Nephron (organoid): ENCODE results near the gene ABHD17A.

Source experiments
- H3K27ac Mint-ChIP-seq, 3 experiments: 2 replicates each; pipeline ENCODE4 v1.8.0; 2020; ENCODE audit warnings: mixed read lengths in 3 of 3, mild to moderate bottlenecking in 2 of 3, moderate library complexity in 1 of 3
- H3K27me3 Mint-ChIP-seq: 2 replicates; pipeline ENCODE4 v1.8.0; 2021; ENCODE audit warnings: low read depth, mild to moderate bottlenecking, moderate library complexity, mixed read lengths
- H3K36me3 Mint-ChIP-seq: 2 replicates; pipeline ENCODE4 v1.8.0; 2020; ENCODE audit warnings: low read depth, mixed read lengths
- H3K4me1 Mint-ChIP-seq: 2 replicates; pipeline ENCODE4 v1.8.0; 2020; ENCODE audit warnings: mixed read lengths
- H3K4me3 Mint-ChIP-seq, 3 experiments: 2 replicates each; pipeline ENCODE4 v1.8.0; 2020; ENCODE audit warnings: mild to moderate bottlenecking in 3 of 3, mixed read lengths in 3 of 3, moderate library complexity in 2 of 3
- H3K9me3 Mint-ChIP-seq: 2 replicates; pipeline ENCODE4 v1.8.0; 2020; ENCODE audit warnings: mixed read lengths
- TF ChIP-seq, protein P1 (sequence below), 3 experiments: fragments of 200-600 bp; sonication (generic); IDR thresholded peaks; one replicate each; pipeline ENCODE4 v1.5.0; 2021; ENCODE audit warnings: antibody characterized with exemption in 3 of 3; ENCODE audit not compliant: unreplicated experiment in 3 of 3

Gene ABHD17A

DNA sequence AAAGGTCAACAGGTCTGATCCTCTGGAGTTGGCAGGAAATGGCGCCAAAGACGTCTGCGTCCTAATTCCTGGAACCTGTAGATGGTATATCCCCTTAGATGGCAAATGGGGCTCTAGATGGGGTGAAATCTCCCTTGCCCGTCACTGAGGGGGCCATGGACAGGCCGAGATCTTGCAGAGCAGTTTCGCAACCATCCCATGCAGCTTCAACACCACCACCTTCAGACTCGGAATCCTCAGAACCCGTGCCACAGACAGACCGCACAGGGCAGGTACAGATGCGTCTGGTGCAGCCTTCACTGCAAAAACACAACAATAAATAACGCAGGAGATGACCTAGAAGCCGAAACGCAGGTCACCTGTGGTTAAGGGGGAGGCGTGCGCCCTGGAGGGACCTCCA, 54.7 kb downstream of the ABHD17A start:
- H3K36me3 Mint-ChIP-seq, result peaks cover 4% of the 10 kb centered on the region
- no peaks in the 10 kb centered on the region for H3K9me3 Mint-ChIP-seq
- no peak overlapping the region for H3K4me3 Mint-ChIP-seq
- peak overlapping the region in 1 of 3 experiments; percentile 48 for H3K27ac Mint-ChIP-seq
- H3K4me1 Mint-ChIP-seq, result peaks cover 4% of the 10 kb centered on the region
- no peaks in the 10 kb centered on the region for H3K27me3 Mint-ChIP-seq
- TF ChIP-seq, protein P1, sequence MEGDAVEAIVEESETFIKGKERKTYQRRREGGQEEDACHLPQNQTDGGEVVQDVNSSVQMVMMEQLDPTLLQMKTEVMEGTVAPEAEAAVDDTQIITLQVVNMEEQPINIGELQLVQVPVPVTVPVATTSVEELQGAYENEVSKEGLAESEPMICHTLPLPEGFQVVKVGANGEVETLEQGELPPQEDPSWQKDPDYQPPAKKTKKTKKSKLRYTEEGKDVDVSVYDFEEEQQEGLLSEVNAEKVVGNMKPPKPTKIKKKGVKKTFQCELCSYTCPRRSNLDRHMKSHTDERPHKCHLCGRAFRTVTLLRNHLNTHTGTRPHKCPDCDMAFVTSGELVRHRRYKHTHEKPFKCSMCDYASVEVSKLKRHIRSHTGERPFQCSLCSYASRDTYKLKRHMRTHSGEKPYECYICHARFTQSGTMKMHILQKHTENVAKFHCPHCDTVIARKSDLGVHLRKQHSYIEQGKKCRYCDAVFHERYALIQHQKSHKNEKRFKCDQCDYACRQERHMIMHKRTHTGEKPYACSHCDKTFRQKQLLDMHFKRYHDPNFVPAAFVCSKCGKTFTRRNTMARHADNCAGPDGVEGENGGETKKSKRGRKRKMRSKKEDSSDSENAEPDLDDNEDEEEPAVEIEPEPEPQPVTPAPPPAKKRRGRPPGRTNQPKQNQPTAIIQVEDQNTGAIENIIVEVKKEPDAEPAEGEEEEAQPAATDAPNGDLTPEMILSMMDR (IDR thresholded peaks at IDR 0.05; ENCODE audit: unreplicated experiment in 3 of 3), result no peak

DNA sequence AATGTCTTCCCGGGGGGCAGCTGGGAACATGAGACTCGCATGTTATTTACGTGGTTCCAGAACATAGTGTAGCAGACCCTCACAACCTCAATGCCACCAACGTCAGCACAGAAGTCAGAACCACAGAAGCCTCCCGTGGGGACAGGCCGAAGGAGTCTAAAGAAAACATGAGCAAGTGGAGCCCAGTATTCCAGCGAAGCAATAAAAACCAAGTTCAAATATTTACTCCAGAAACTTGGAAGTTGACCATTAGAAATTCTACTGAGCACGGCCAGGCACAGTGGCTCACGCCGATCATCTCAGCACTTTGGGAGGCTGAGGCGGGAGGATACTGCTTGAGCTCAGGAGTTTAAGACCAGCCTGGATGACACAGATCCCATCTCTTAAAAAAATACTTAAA, 55.3 kb downstream of the ABHD17A start:
- H3K27me3 Mint-ChIP-seq, result no peaks in the 10 kb centered on the region
- H3K4me1 Mint-ChIP-seq, result peaks cover 4% of the 10 kb centered on the region
- H3K4me3 Mint-ChIP-seq, result no peak overlapping the region
- H3K36me3 Mint-ChIP-seq, result peaks cover 4% of the 10 kb centered on the region
- H3K9me3 Mint-ChIP-seq, result no peaks in the 10 kb centered on the region
- peak overlapping the region in 2 of 3 experiments; percentile 23 to 67 for H3K27ac Mint-ChIP-seq
- TF ChIP-seq, protein P1 (IDR thresholded peaks at IDR 0.05; ENCODE audit: unreplicated experiment in 3 of 3), result no peak

DNA sequence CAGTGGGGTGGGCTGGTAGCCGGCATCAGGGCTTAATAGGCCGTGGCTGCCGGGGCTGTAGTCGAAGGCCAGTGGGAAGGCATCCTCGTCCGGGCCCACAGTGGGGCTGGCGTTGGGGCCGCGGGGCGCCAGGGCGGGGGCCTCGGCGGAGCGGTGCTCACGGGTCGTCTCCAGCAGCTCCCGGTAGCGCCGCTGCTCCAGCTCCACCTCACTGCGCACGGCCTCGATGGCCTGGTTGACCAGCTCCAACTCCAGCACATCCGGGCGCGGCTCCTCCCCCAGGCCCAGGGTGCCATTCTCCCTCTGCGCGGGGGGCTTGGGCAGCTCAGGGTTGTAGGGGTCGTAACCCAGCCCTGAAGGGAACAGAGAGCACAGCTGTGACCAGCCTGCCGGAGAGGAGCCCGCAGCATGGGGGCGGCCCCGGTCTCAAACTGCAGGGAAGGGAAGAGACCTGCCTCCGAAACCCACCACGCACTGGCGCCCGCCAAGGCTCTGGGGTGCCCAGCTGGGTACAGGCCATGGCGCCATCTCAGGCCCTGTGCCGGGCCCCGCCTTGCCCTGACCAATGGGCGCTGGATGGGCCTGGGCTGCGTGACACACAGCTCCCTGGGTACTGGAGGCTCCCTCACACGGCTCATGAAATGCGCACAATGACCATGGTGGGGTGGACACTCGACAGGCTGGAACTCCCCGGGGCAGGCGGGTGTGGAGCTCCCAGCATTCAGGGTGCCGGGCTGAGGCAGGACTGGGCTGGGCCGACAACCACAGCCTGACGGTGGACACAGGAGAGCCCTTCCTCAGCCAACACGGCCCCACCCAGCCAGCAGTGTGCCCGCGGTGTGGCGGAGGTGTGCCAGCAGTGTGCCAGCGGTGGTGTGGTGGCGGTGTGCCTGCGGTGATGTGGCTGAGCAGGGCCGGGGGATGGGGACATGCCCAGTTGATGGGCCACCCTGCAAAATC, 56.7 kb downstream of the ABHD17A start:
- Mint-ChIP-seq H3K9me3 (no peaks in the 10 kb centered on the region), H3K27me3 (no peaks in the 10 kb centered on the region), H3K36me3 (peaks cover 7% of the 10 kb centered on the region), H3K4me1 (peaks cover 4% of the 10 kb centered on the region), H3K4me3 (no peak overlapping the region), H3K27ac (no peak overlapping the region)
- TF ChIP-seq, protein P1 (IDR thresholded peaks at IDR 0.05; ENCODE audit: unreplicated experiment in 3 of 3), result no peak

DNA sequence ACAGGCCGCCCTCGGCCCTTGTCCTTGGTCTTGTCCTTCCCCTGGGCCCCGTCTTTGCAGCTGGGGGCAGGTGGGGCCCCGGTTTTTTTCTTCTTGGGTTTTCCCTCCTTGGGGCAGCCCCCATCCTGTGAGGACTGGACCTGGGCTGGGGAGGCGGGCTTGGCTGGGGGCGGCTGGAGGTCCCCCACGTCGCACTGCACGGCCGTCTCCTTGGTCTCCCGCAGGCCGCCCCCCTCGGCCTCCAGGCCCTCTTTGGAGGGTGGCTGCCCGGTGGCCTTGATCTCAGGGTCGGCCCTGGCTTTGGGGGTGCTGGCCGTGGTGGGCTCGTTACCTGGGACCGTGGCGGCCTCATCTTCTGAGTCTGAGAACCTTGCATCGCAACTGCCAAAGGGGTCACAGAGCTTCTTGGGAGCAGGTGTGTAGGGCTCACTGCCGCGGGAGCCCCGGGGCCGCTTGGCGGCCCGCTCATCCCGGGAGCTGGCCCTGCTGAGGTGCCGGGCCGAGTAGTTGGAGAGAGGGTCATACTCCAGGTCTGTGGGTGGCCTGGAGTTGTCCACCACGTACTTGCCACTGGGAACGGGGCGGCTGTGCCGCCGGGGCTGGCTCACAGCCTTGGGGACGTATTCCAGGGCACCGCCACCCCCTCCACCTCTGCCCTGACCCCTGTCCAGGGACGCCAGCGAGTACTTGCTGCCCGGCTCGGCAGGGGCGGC, 57.6 kb downstream of the ABHD17A start:
- Mint-ChIP-seq H3K27ac (peak overlapping the region in 1 of 3 experiments; percentile 33), H3K9me3 (no peaks in the 10 kb centered on the region), H3K36me3 (peaks cover 10% of the 10 kb centered on the region), H3K4me3 (no peak overlapping the region), H3K4me1 (peaks cover 4% of the 10 kb centered on the region), H3K27me3 (no peaks in the 10 kb centered on the region)
- TF ChIP-seq, protein P1 (IDR thresholded peaks at IDR 0.05; ENCODE audit: unreplicated experiment in 3 of 3), result no peak
